Measurements from ENCODE around the gene ZNF385A. TPM values are rescaled to one million over a fixed set of nuclear protein-coding genes. Genes with fewer than 3 reads are reported as not detected.

The ZNF385A gene
- total and polyA plus RNA-seq, 2 of the 8 experiments (the other 6 are each of a cell fraction or from before 2014, with no cell fraction given), result 5.2 to 14.3 TPM

DNA sequence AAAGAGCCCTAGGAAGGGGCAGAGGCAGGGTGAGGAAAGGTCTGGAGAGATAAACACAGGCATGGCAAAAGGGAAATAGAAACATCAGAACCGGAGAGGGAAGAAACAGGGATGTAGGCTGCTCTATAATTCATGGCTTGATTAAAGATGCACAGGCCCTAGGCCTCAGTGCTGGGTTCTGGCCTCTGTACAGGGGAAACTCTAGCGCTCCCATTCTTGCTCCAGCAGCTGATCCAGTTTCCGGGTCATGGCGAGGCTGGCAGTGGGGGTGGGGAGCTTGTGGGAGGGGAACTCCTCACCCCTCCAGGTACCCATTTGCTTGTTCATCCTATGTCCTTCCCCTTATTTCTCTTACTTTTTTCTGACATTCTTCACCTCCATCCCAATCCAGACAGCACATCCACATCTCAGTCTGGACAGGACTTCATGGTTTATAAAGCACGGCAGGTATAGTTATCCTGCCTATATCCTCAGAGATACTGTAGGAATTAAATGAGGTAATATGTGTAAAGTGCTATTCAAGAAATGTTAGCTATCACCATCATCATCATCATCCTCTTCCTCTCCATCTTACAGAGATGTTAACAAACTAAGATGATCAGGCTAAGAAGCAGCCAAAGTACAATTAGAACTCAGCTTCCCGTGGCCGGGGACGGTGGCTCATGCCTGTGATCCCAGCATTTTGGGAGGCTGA is 12.3 kb downstream of the ZNF385A start (continued):
- no peak for TF ChIP-seq TBP (IDR thresholded peaks at IDR 0.05; ENCODE audit: low read depth, low read length)
- TF ChIP-seq HDAC6 (IDR thresholded peaks at IDR 0.05; ENCODE audit: low read depth, low read length), result no peak
- no peak for TF ChIP-seq KDM4A (IDR thresholded peaks at IDR 0.05; ENCODE audit: low read depth, low read length, severe bottlenecking)
